IMR-90 (cell line): Measurements from ENCODE around the gene ZNF71.

Source experiments
- CHD1 ChIP-seq: IDR thresholded peaks from 2 replicates; pipeline ENCODE4 v1.6.1; 2012; ENCODE audit warnings: low read depth, low read length, improper control_type of control experiment
- FOS ChIP-seq: fragments of 150-350 bp; IDR thresholded peaks from 2 replicates; pipeline ENCODE4 v1.6.1; 2016; ENCODE audit warnings: low read depth, low read length
- MXI1 ChIP-seq: IDR thresholded peaks from 2 replicates; pipeline ENCODE4 v1.6.1; 2012; ENCODE audit warnings: low read depth, mild to moderate bottlenecking, low read length, moderate library complexity, borderline replicate concordance
- POLR2A ChIP-seq: IDR thresholded peaks from 2 replicates; pipeline ENCODE4 v1.6.1; 2012; ENCODE audit warnings: mild to moderate bottlenecking, low read depth, low read length
- RAD21 ChIP-seq: IDR thresholded peaks from 2 replicates; pipeline ENCODE4 v1.6.1; 2012; ENCODE audit warnings: low read length, improper control_type of control experiment
- RFX5 ChIP-seq: IDR thresholded peaks from 2 replicates; pipeline ENCODE4 v1.8.0; 2012; ENCODE audit warnings: low read depth, mild to moderate bottlenecking, low read length, moderate library complexity
- TF ChIP-seq, protein P1 (sequence below): conservative IDR thresholded peaks from 2 replicates; pipeline ENCODE4 v1.5.1; 2012; ENCODE audit warnings: mild to moderate bottlenecking, low read depth, low read length, improper control_type of control experiment

- TF ChIP-seq, protein P1, sequence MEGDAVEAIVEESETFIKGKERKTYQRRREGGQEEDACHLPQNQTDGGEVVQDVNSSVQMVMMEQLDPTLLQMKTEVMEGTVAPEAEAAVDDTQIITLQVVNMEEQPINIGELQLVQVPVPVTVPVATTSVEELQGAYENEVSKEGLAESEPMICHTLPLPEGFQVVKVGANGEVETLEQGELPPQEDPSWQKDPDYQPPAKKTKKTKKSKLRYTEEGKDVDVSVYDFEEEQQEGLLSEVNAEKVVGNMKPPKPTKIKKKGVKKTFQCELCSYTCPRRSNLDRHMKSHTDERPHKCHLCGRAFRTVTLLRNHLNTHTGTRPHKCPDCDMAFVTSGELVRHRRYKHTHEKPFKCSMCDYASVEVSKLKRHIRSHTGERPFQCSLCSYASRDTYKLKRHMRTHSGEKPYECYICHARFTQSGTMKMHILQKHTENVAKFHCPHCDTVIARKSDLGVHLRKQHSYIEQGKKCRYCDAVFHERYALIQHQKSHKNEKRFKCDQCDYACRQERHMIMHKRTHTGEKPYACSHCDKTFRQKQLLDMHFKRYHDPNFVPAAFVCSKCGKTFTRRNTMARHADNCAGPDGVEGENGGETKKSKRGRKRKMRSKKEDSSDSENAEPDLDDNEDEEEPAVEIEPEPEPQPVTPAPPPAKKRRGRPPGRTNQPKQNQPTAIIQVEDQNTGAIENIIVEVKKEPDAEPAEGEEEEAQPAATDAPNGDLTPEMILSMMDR = no peak
- no peak for TF ChIP-seq RFX5
- TF ChIP-seq MXI1 = no peak
- TF ChIP-seq POLR2A = no peak
- no peak for TF ChIP-seq FOS
- TF ChIP-seq RAD21 = no peak
- TF ChIP-seq CHD1 = no peak
Measured at GRCh38 chr19:56642711-56643459, 47.8 kb downstream of the ZNF71 start, which contains the start of gene SMIM17.
